ENCODE measurements around the gene PTGIS. TPM values are rescaled to one million over a fixed set of nuclear protein-coding genes. Genes with fewer than 3 reads are reported as not detected.

The PTGIS gene
- total RNA-seq = 0.58 and 0.89 TPM in 2 replicates

DNA sequence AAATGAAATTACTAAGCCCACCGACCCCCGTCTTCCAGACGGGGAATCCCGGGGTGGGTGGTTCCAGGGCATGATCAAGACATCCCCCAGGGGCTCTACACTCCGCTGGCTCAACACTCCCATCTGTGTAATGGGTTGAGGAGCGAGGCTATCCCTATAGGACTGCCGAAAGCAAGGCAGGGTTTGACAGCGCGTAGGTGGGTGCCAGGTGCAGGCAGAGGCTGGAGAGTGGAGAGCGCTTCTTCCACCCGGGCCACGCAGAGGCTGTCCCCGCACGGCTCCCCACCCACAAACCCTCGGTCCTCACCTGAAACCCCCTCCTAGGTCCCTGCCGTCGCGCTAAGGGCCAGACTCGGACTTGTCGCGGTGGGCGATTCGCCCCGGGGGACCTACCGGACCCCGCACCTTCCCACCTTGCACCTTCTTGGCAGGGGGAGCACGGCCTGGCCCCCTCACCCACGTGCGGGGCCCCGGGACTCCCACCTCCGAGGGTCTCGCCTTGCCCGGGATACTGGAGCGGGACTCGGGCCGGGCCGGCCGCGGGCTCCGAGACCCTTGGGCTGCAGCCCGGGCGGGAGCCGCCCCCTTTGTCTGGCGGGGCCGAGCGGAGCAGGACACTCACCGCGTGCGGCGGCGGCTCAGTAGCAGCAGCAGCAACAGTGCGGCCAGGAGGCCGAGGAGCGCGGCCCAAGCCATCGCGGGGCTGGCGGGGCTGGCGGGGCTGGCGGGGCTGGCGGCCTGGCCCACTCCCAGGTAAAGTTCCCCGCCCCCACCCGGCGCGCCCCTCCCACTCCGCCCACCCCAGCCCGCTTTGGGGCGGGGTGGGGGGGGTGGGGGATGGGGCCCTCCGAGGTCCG is at the start of gene PTGIS:
TSS of gene PTGIS (minus strand) at position 717 of the 857 bp plus-strand sequence. CDS start at position 696, 21 bp downstream.

DNA sequence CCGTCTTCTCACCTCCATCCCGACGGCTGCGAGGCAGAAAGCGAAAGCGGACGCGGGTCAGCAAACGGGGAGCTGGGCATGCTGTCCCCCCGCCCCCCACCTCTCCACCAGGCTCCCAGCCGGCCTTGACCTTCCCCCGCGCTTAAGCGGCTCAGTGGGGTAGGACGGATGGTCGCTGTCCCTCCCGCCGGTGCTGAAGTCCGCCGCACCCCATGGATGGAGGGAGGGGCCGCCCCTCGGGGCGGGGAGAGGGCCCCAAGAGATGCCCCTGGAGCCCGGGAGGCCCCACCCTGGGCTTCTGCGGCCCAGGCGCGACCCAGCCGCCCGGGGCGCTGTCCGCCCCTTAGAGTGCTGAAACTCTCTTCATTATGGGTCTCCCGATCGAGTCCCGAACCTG is 85.3 kb downstream of the PTGIS start, which contains the start of gene KCNB1:
TSS of gene KCNB1 (minus strand) at position 48 of the 397 bp plus-strand sequence. CDS start 188 bp downstream, outside the sequence.

Other genes with a start within 250 kb of the PTGIS start
- 0.29 TPM in 1 of 2 replicates, not detected in the other for gene KCNB1, start 85.5 kb downstream of the PTGIS start, total RNA-seq
- gene B4GALT5, start 145.7 kb upstream of the PTGIS start, total RNA-seq = 10.7 and 11.2 TPM in 2 replicates
- 3.0 and 3.2 TPM in 2 replicates for gene SLC9A8, start 244.7 kb upstream of the PTGIS start, total RNA-seq